Measurements from ENCODE around the gene SCMH1.

Gene SCMH1

GRCh38 chr1:41236781-41237180 lies 5.3 kb downstream of the SCMH1 start:
- H3K9me3 ChIP-seq (ENCODE audit: control insufficient read depth, insufficient read depth, low read depth, low read length) = no peaks in the 10 kb centered on the region
- ChIA-PET CTCF (no interaction called here), POLR2A (interaction anchor here (1.3 kb wide), 1 partner anchor 114 kb away, joined by 4 read pairs; no protein-coding TSS in a partner anchor)
- TF ChIP-seq ZNF629 (tag by site-specific recombination; IDR thresholded peaks at IDR 0.05) = no peak
- TF ChIP-seq SP7 (tag by site-specific recombination; IDR thresholded peaks at IDR 0.05) = no peak
- no peak for TF ChIP-seq ZNF362 (tag by site-specific recombination; IDR thresholded peaks at IDR 0.05)
- no peak for TF ChIP-seq ZNF596 (tag by site-specific recombination; IDR thresholded peaks at IDR 0.05)
- TF ChIP-seq ZNF558 (tag by site-specific recombination; IDR thresholded peaks at IDR 0.05) = no peak
- no peak for TF ChIP-seq ZNF292 (tag by site-specific recombination; IDR thresholded peaks at IDR 0.05; ENCODE audit: borderline replicate concordance, low read depth)
- no peak for TF ChIP-seq ZNF132 (tag by site-specific recombination; IDR thresholded peaks at IDR 0.05; ENCODE audit: borderline replicate concordance)
- no peak for TF ChIP-seq ZNF560 (tag by site-specific recombination; IDR thresholded peaks at IDR 0.05; ENCODE audit: borderline replicate concordance)
- no peak for TF ChIP-seq ZNF112 (tag by site-specific recombination; IDR thresholded peaks at IDR 0.05)
- no peak for TF ChIP-seq ZNF521 (tag by site-specific recombination; IDR thresholded peaks at IDR 0.05)
- TF ChIP-seq ZNF561 (tag by site-specific recombination; IDR thresholded peaks at IDR 0.05; ENCODE audit: borderline replicate concordance) = no peak
- no peak for TF ChIP-seq PBX3 (CRISPR knock-in tag; IDR thresholded peaks at IDR 0.05)
- TF ChIP-seq ZNF76 (tag by site-specific recombination; IDR thresholded peaks at IDR 0.05; ENCODE audit: borderline replicate concordance, low read depth) = no peak
- TF ChIP-seq PATZ1 (tag by site-specific recombination; IDR thresholded peaks at IDR 0.05) = no peak
- no peak for TF ChIP-seq ZNF26 (tag by site-specific recombination; IDR thresholded peaks at IDR 0.05)
- TF ChIP-seq HOXA7 (CRISPR knock-in tag; IDR thresholded peaks at IDR 0.05; ENCODE audit: borderline replicate concordance) = no peak
- TF ChIP-seq ZNF677 (tag by site-specific recombination; IDR thresholded peaks at IDR 0.05) = no peak
- no peak for TF ChIP-seq ZSCAN30 (tag by site-specific recombination; IDR thresholded peaks at IDR 0.05)
- 0 out of 2 replicates have a peak, but pooled peaks cover 2% of the 10 kb centered on the region for H3K4me1 ChIP-seq (ENCODE audit: control insufficient read depth, insufficient read depth, low read length)
- H3K27ac ChIP-seq (ENCODE audit: extremely low read depth, low read depth, low read length) = no peak overlapping the region
- no peak overlapping the region for H3K4me3 ChIP-seq (ENCODE audit: low read depth, low read length)
- no peaks in the 10 kb centered on the region for H3K36me3 ChIP-seq (ENCODE audit: control insufficient read depth in 2 of 2, insufficient read depth in 1 of 2, low read length in 2 of 2)

- Histone ChIP-seq H3K4me1 (ENCODE audit: control insufficient read depth, insufficient read depth, low read length) (0 out of 2 replicates have a peak, but pooled peaks cover 2% of the 10 kb centered on the region), H3K36me3 (ENCODE audit: control insufficient read depth in 2 of 2, insufficient read depth in 1 of 2, low read length in 2 of 2) (no peaks in the 10 kb centered on the region), H3K9me3 (ENCODE audit: control insufficient read depth, insufficient read depth, low read depth, low read length) (no peaks in the 10 kb centered on the region), H3K27ac (ENCODE audit: extremely low read depth, low read depth, low read length) (no peak overlapping the region), H3K4me3 (ENCODE audit: low read depth, low read length) (no peak overlapping the region)
- ChIA-PET CTCF (no interaction called here), POLR2A (interaction anchor here (0.7 kb wide), 1 partner anchor 25 kb away, joined by 4 read pairs; no protein-coding TSS in a partner anchor)
- TF ChIP-seq ZNF704 (tag by site-specific recombination; IDR thresholded peaks at IDR 0.05) = no peak
- TF ChIP-seq ZNF140 (tag by site-specific recombination; IDR thresholded peaks at IDR 0.05) = peak; percentile 79; the same call in 1 of the 2 replicates
Measured at GRCh38 chr1:41235893-41236292, 6.2 kb downstream of the SCMH1 start.
